Lower lobe of right lung (tissue), 2 donors: Measurements from ENCODE around the gene PTPN4. TPM values are rescaled to one million over a fixed set of nuclear protein-coding genes. Genes with fewer than 3 reads are reported as not detected.

ENCODE experiments used
- ATAC-seq, 2 donors: fragments of 200-7000 bp; cut with Tn5 transposase; one replicate each; pipeline ENCODE4 v1.9.1; 2020 to 2022; ENCODE audit warnings: mild to moderate bottlenecking in 2 of 2, moderate library complexity in 2 of 2
- DNase-seq: peaks from one replicate; pipeline ENCODE4 v3.0.0-alpha.2; 2020
- H3K27ac ChIP-seq: fragments of 200-600 bp; one replicate; pipeline ENCODE4 v1.8.0; 2022
- H3K27me3 ChIP-seq: fragments of 200-600 bp; one replicate; pipeline ENCODE4 v1.8.0; 2022; ENCODE audit warnings: low read depth
- H3K36me3 ChIP-seq: fragments of 200-600 bp; one replicate; pipeline ENCODE4 v1.8.0; 2022; ENCODE audit warnings: mild to moderate bottlenecking
- H3K4me1 ChIP-seq: fragments of 200-600 bp; one replicate; pipeline ENCODE4 v1.8.0; 2022
- H3K4me3 ChIP-seq: fragments of 200-600 bp; one replicate; pipeline ENCODE4 v1.8.0; 2022; ENCODE audit warnings: mild to moderate bottlenecking
- H3K9me3 ChIP-seq: fragments of 200-600 bp; one replicate; pipeline ENCODE4 v1.8.0; 2022
- CTCF ChIP-seq: fragments of 200-600 bp; IDR thresholded peaks from one replicate; pipeline ENCODE4 v1.8.0; 2022; ENCODE audit warnings: antibody characterized with exemption, mild to moderate bottlenecking
- intact Hi-C: fragments of 100-400 bp; cut with DNase I; formaldehyde crosslinking; loops from one replicate; pipeline ENCODE4 v1.11.0; 2022
- total RNA-seq: library from RNA; stranded (reverse); fragmentation: NEBNext Ultra II Directional; extraction: Animal tissue kit (Norgen Biotek cat#: 25700); gene quantifications from one replicate; pipeline ENCODE4 v1.2.1, GENCODE V29; 2021
- donor health status: DM: no; HTN: yes; CAD: no; lungs with severe emphysema.

The PTPN4 gene
- total RNA-seq, 1 donor from 2014 or later, result 44.5 TPM

DNA sequence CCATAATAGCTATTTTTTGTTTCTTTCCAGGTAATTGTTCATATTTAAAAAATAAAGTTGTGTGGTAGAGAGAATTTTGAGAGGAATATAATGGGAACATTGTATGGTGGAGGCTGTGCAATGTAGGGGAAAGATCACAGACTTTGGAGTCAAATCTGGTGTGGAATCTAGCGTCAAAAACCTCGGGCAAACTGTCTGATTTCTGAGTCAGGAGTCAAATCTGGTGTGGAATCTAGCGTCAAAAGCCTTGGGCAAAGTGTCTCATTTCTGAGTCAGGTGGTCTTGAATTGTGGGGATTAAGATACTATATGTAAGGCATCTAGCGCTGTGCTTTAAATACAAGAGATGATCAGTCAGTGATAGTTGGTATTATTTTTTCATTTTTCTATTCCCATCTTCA is 5.1 kb downstream of the PTPN4 start:
- DNase-seq (no peak), ATAC-seq (no peak)
- Histone ChIP-seq H3K9me3 (no peaks in the 10 kb centered on the region), H3K36me3 (no peaks in the 10 kb centered on the region), H3K4me1 (peaks cover 25% of the 10 kb centered on the region), H3K27ac (no peak overlapping the region), H3K4me3 (no peak overlapping the region), H3K27me3 (no peaks in the 10 kb centered on the region)
- TF ChIP-seq CTCF, result no peak
- intact Hi-C loops, result no loop called here

DNA sequence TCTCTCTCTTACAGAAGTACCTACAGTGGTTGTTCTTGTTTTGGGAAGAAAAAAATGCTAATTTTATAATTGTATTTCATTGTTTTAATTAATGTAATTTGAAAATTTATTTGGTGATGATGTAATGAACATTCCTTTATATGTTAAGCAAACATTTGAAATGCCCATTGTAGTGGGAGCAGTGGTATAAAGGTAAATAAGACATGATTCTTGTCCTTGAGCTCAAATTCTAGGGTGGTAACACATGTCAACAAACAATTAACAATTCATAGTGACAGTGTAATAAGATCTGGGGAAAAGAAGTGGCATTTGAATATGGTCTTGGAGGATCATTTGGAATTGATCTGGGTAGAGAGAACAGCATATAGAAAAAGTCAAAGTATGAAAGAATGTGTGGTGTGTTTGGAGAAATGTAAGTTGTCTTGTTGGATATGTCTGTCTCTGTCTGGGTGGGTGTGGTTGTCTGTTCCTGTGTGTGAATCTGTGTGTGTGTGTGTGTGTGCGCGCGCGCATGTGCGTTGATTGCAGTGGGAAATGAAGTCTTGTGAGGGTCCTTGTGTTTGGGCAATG is 5.8 kb downstream of the PTPN4 start:
- H3K36me3 ChIP-seq, result no peaks in the 10 kb centered on the region
- H3K27ac ChIP-seq, result no peak overlapping the region
- ATAC-seq, result no peak
- DNase-seq, result no peak
- H3K4me1 ChIP-seq, result peaks cover 25% of the 10 kb centered on the region
- TF ChIP-seq CTCF, result no peak
- no peak overlapping the region for H3K4me3 ChIP-seq
- no peaks in the 10 kb centered on the region for H3K9me3 ChIP-seq
- intact Hi-C loops, result no loop called here
- H3K27me3 ChIP-seq, result no peaks in the 10 kb centered on the region

- H3K27ac ChIP-seq, result no peak overlapping the region
- no peak for DNase-seq
- H3K9me3 ChIP-seq, result no peaks in the 10 kb centered on the region
- H3K36me3 ChIP-seq, result no peaks in the 10 kb centered on the region
- intact Hi-C loops, result no loop called here
- H3K27me3 ChIP-seq, result no peaks in the 10 kb centered on the region
- no peak for TF ChIP-seq CTCF
- peaks cover 13% of the 10 kb centered on the region for H3K4me1 ChIP-seq
- ATAC-seq, result no peak
- H3K4me3 ChIP-seq, result no peak overlapping the region
Measured at GRCh38 chr2:119766944-119767343, 7.2 kb downstream of the PTPN4 start.

DNA sequence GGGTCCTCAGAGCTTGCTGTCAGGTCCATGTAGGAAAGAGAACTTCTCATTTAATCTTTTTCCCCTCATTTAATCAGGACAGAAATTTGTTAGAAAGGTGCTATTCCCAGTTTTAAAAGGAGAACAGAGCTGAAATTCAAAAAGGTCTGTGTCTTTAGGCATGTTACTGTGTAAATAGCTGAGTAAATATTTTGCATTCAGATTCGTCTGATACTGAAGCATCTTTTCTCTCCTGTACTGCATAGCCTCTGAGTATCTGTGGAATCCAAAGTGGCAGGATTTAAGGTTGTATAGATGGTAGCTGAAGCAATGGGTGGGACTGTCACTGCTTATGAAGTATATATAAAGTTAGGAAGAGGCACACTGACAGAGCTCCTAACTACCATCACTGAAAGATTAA is 9.0 kb downstream of the PTPN4 start:
- DNase-seq (no peak), ATAC-seq (no peak)
- no peaks in the 10 kb centered on the region for H3K36me3 ChIP-seq
- H3K4me3 ChIP-seq, result no peak overlapping the region
- H3K27me3 ChIP-seq, result no peaks in the 10 kb centered on the region
- no peak for TF ChIP-seq CTCF
- H3K9me3 ChIP-seq, result no peaks in the 10 kb centered on the region
- no peak overlapping the region for H3K27ac ChIP-seq
- intact Hi-C loops, result no loop called here
- H3K4me1 ChIP-seq, result no peaks in the 10 kb centered on the region

GRCh38 chr2:119769645-119770044 is 9.9 kb downstream of the PTPN4 start:
- no peak for TF ChIP-seq CTCF
- Histone ChIP-seq H3K9me3 (no peaks in the 10 kb centered on the region), H3K27me3 (no peaks in the 10 kb centered on the region), H3K36me3 (no peaks in the 10 kb centered on the region), H3K27ac (no peak overlapping the region), H3K4me3 (no peak overlapping the region), H3K4me1 (no peaks in the 10 kb centered on the region)
- intact Hi-C loops, result no loop called here
- no peak for ATAC-seq
- DNase-seq, result no peak

DNA sequence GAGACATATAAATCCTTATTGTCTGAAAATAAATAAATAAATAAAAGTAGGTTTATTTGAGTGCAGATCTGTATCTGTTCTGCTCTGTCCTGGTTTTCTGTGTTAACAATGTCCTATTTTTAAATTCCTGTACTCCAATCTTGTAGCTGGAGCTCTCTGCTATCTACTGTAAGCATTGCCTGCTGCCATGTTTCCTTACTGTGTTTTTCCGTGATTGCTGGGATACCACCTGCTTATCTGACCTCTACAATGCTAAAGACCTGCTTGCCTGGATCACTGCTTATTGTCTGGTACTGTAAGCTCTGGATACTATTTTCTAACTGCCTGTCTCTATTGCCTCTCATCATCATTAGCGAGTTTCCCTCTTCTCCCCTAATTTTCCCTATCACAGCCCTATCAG is 11.6 kb downstream of the PTPN4 start:
- Histone ChIP-seq H3K36me3 (no peaks in the 10 kb centered on the region), H3K4me1 (no peaks in the 10 kb centered on the region), H3K27ac (no peak overlapping the region), H3K27me3 (no peaks in the 10 kb centered on the region), H3K4me3 (no peak overlapping the region), H3K9me3 (no peaks in the 10 kb centered on the region)
- TF ChIP-seq CTCF, result no peak
- intact Hi-C loops, result no loop called here
- ATAC-seq, result no peak
- DNase-seq, result no peak
